Astrocyte of the spinal cord (primary cell): ENCODE measurements around the gene CXCL8.
"Not testable (repeated sequence)": the region's sequence is repeated elsewhere in the genome, so short reads cannot be mapped to it uniquely, and the experiment has no call there.

Experiments
- DNase-seq: peaks from one replicate; pipeline ENCODE4 v3.0.0; 2011; ENCODE audit warnings: low read depth, low spot score
- H3K4me3 ChIP-seq: 2 replicates; pipeline ENCODE4 v1.5.1; 2011; ENCODE audit warnings: low read depth, mild to moderate bottlenecking, low read length, moderate library complexity
- in situ Hi-C: cut with HindIII; loops from 2 replicates; pipeline ENCODE4 v1.10.0; 2017; ENCODE audit warnings: low sequenced_read_pairs
- TF ChIP-seq, protein P1 (sequence below): IDR thresholded peaks from 2 replicates; pipeline ENCODE4 v1.5.1; 2012; ENCODE audit warnings: low read depth, mild to moderate bottlenecking, low read length, inconsistent platforms

Gene CXCL8

DNA sequence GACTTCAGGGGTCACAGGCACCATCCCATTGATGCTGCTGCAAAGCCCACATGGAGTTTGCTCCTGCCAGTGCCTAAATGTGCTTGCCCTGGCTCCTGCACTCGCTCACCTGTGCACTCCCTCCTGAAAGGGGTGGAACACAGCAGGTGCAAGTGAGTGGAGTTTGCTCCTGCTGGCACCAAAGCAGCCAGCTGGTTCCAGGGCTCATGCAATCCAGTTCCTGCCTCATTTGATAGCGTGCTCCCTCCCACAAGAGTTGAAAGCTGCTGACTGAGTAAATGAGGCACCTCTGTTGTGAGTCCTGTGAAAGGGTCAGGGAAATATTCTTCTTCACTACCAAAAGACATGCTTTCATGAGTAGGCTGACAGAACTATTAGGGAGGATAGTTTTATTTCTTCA is 30.5 kb downstream of the CXCL8 start:
- in situ Hi-C loops: no loop called here
- TF ChIP-seq, protein P1, sequence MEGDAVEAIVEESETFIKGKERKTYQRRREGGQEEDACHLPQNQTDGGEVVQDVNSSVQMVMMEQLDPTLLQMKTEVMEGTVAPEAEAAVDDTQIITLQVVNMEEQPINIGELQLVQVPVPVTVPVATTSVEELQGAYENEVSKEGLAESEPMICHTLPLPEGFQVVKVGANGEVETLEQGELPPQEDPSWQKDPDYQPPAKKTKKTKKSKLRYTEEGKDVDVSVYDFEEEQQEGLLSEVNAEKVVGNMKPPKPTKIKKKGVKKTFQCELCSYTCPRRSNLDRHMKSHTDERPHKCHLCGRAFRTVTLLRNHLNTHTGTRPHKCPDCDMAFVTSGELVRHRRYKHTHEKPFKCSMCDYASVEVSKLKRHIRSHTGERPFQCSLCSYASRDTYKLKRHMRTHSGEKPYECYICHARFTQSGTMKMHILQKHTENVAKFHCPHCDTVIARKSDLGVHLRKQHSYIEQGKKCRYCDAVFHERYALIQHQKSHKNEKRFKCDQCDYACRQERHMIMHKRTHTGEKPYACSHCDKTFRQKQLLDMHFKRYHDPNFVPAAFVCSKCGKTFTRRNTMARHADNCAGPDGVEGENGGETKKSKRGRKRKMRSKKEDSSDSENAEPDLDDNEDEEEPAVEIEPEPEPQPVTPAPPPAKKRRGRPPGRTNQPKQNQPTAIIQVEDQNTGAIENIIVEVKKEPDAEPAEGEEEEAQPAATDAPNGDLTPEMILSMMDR: no peak
- H3K4me3 ChIP-seq: no peak overlapping the region
- no peak for DNase-seq

DNA sequence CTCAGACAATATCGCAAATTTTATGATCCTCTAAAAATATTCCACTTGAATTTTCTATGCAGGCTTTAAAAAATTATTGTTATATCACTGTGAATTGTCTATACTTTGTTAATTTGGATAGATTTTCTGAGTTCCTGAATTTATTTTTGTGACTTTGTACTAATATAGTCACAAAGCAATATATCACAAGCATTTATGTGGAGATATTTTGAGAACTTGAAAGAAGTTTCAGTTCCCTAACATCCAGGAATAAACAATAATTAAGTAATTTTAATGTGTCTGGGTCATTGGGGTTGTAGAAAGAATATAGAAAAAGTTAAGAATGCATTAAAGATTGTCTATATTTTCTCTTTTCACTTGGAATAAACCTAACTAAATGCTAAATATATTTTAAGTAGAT is 32.0 kb downstream of the CXCL8 start:
- in situ Hi-C loops: no loop called here
- H3K4me3 ChIP-seq: no peak overlapping the region
- no peak for DNase-seq
- TF ChIP-seq, protein P1: no peak

DNA sequence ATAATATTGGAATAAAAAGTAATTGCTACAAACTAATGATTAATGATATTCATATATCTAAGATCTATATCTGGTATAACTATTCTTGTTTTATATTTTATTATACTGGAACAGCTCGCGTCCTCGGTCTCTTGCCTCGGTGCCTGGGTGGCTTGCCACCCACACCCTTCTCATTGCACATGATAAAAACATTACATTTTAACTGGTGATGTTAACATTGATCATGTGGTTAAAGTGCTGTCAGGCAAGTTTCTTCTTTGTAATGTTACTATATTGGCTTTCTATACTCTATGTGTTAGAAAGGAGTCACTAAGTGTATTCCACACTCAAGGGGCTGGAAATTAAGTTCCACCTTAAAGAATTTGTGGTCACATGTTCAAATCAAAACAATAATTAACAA is 34.0 kb downstream of the CXCL8 start:
- in situ Hi-C loops, DNase-seq, H3K4me3 ChIP-seq: not testable (repeated sequence)

DNA sequence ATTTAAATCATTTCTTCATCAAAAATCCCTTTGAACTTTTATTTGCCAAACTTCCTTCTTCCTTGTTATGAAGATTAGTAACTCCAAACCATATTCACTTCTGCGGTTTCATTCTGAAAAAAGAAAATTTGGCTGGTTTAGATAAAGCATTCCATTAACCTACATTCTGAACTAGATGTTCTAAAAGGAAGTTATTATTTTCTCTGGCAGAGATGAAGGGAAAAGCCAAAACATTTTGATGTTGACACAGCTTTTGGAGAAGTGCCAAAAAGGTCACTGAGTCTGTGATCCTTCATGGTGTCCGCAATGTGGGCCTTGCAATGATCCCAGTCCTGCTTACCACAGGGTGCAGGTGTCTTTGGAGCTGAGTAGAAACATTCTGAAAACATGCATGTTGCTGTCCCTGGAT is 36.0 kb downstream of the CXCL8 start:
- no peak overlapping the region for H3K4me3 ChIP-seq
- in situ Hi-C loops: no loop called here
- TF ChIP-seq, protein P1: no peak
- DNase-seq: peak; percentile 96

DNA sequence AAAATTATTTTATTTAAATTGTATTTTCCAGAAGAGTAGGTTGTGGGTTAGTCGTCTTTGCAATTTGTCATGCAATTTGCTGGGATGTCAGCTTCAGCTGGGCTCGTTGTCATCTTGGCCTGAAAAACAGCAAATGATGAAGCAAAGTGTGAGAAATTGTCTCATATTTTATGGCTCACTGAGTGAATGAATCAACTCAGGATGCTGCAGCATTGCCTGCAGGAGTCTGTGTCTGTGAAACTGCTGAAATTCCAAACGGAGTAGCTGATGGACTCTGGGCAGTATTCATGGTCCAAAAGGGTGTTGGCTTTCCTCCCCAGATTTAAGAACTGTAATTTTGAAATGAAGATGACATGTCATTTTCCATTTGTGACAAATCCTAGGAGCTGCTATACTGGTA is 37.2 kb downstream of the CXCL8 start:
- TF ChIP-seq, protein P1: no peak
- DNase-seq: peak; percentile 51
- no peak overlapping the region for H3K4me3 ChIP-seq
- in situ Hi-C loops: no loop called here

DNA sequence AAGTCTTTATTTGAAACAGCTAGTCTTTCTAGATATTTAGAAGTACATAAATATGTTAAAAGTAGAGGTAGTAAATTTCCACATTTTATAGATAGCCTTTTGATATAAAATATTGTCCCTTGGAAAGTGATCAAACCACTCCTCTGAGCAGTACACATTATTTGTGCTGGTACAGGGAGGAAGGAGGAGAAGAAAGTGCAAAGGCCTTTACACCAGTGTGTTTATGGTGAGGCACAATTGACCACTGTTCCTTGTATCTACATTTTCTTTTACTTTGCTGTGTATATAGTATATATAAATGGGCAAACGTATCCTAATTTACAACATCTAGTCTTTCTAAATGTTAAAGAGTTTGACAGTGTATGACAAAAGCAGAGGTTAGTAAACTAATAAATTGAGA is 39.9 kb downstream of the CXCL8 start:
- in situ Hi-C loops: no loop called here
- DNase-seq: no peak
- H3K4me3 ChIP-seq: no peak overlapping the region
- TF ChIP-seq, protein P1: no peak

DNA sequence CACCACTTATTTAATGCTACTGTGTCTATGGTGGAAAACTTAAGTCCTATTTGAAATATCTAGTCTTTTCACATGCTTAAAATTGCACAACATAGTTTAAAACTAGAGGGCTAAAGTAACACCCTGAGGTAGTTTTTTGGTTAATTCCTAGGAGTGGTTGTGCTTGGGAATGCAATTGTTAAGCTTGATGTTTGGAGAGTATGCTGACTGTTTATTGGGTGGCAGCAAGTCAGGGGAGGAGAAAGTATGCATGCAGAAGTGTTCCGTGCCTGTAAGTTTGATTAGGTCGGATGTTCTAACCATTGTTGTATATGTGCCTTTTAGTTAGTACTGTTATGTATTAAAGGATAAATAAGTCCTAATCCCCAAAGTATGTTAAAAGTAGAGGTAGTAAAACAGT is 40.5 kb downstream of the CXCL8 start:
- TF ChIP-seq, protein P1: no peak
- no peak for DNase-seq

More for the DNA sequence above, 40.5 kb downstream of the CXCL8 start:
- H3K4me3 ChIP-seq: no peak overlapping the region
- in situ Hi-C loops: no loop called here
